Measurements from ENCODE around the gene ENTHD1. TPM values are rescaled to one million over a fixed set of nuclear protein-coding genes. Genes with fewer than 3 reads are reported as not detected.

ENTHD1 gene
- total and polyA plus RNA-seq, 2 experiments from 2014 or later: not detected

DNA sequence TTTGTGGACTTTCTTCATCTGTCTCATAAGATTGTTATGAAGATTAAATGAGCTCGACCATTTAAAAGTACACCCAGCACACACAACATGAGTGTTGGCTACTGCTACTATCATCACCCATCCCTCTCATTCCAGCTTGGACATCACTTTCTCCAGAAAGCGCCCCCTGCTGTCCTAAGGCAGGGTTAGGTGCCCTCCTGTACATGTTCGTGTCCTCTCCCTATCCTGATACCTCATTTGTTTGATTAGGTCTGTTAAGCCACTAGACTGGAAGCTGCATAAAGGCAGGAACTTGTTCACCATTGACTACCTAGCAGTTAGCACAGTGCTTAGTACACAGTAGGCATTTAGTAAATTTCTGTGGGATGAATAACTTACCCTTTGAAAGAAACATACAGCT, 85.5 kb downstream of the ENTHD1 start:
- TF ChIP-seq, protein P1, sequence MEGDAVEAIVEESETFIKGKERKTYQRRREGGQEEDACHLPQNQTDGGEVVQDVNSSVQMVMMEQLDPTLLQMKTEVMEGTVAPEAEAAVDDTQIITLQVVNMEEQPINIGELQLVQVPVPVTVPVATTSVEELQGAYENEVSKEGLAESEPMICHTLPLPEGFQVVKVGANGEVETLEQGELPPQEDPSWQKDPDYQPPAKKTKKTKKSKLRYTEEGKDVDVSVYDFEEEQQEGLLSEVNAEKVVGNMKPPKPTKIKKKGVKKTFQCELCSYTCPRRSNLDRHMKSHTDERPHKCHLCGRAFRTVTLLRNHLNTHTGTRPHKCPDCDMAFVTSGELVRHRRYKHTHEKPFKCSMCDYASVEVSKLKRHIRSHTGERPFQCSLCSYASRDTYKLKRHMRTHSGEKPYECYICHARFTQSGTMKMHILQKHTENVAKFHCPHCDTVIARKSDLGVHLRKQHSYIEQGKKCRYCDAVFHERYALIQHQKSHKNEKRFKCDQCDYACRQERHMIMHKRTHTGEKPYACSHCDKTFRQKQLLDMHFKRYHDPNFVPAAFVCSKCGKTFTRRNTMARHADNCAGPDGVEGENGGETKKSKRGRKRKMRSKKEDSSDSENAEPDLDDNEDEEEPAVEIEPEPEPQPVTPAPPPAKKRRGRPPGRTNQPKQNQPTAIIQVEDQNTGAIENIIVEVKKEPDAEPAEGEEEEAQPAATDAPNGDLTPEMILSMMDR (IDR thresholded peaks at IDR 0.05; ENCODE audit: low read depth, low read length): peak; percentile 53
- Histone ChIP-seq H3K27ac (no peak overlapping the region), H3K9me3 (ENCODE audit: low read depth) (no peaks in the 10 kb centered on the region), H3K27me3 (peaks cover 47% of the 10 kb centered on the region), H3K36me3 (no peaks in the 10 kb centered on the region), H3K4me3 (no peak overlapping the region), H3K4me1 (ENCODE audit: low read depth) (no peaks in the 10 kb centered on the region)
- peak in 1 of 2 donors; percentile 44 for DNase-seq (ENCODE audit: low read depth in 1 of 2, low spot score in 1 of 2)

DNA sequence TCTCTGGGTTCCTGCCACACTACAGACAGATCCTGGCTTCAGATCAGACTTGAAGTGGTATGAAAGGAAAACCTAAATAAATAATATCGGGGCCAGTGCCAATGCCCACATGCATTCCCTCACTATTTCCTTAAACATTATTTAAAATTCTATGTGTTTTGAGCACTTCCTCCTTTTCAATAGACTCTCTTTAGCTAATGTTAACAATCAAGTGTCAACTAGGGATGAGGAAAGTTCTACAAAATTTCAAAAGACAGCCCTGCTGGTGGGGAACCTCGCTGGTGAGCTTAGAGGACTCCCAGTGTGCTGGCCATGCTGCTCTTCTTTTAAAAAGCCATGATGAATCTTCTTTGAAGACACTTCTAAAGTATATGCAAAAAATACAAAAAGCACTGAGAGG, 87.5 kb downstream of the ENTHD1 start:
- no peaks in the 10 kb centered on the region for H3K36me3 ChIP-seq
- H3K4me1 ChIP-seq (ENCODE audit: low read depth): peaks cover 3% of the 10 kb centered on the region
- H3K27ac ChIP-seq: no peak overlapping the region
- H3K27me3 ChIP-seq: peaks cover 30% of the 10 kb centered on the region
- no peak overlapping the region for H3K4me3 ChIP-seq
- DNase-seq (ENCODE audit: low read depth in 1 of 2, low spot score in 1 of 2): no peak
- TF ChIP-seq, protein P1 (IDR thresholded peaks at IDR 0.05; ENCODE audit: low read depth, low read length): no peak
- H3K9me3 ChIP-seq (ENCODE audit: low read depth): no peaks in the 10 kb centered on the region

DNA sequence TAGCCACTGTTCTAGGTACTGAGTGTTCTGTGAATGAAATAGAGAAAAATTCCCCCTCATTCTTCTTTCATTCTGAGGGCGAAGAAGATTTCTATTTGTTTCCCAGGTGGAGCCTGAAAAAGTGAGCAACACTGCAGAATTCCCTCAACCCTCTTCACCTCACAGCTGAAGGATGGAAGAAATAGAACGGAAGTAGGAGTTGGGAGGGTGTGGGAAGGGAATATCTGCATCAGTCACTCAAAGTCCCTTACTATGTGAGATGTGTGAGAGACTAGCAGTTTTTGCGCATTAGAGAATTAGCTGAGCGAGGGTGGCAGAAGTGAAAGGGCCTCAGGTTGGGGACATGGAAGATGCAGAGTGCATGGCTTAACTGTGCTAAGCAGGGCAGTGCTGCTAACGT, 88.4 kb downstream of the ENTHD1 start:
- Histone ChIP-seq H3K9me3 (ENCODE audit: low read depth) (no peaks in the 10 kb centered on the region), H3K27ac (no peak overlapping the region), H3K36me3 (no peaks in the 10 kb centered on the region), H3K4me1 (ENCODE audit: low read depth) (peaks cover 13% of the 10 kb centered on the region), H3K4me3 (no peak overlapping the region), H3K27me3 (peaks cover 21% of the 10 kb centered on the region)
- no peak for DNase-seq (ENCODE audit: low read depth in 1 of 2, low spot score in 1 of 2)
- TF ChIP-seq, protein P1 (IDR thresholded peaks at IDR 0.05; ENCODE audit: low read depth, low read length): no peak

DNA sequence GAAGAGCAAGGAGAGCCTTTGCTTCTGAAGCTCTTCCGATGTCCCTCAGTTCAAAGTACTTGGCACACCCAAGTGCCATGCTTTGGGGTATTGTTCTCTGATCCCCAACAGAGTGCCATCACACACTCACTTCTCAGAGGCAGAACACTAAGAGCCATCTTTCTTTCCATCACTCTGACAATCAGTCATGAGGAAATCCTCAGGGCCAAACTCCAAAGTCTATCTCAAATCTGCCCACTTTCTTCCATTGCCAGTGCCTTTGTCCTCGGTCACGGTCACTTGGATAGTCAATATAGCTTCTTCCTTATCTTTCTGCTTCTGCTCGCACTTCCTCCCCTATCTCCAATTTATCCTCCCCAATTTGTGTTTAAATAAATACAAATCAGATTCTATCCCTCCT, 90.9 kb downstream of the ENTHD1 start:
- no peaks in the 10 kb centered on the region for H3K36me3 ChIP-seq
- H3K4me3 ChIP-seq: no peak overlapping the region
- H3K27ac ChIP-seq: no peak overlapping the region
- TF ChIP-seq, protein P1 (IDR thresholded peaks at IDR 0.05; ENCODE audit: low read depth, low read length): no peak
- no peaks in the 10 kb centered on the region for H3K9me3 ChIP-seq (ENCODE audit: low read depth)
- no peak for DNase-seq (ENCODE audit: low read depth in 1 of 2, low spot score in 1 of 2)
- peaks cover 13% of the 10 kb centered on the region for H3K27me3 ChIP-seq
- peaks cover 13% of the 10 kb centered on the region for H3K4me1 ChIP-seq (ENCODE audit: low read depth)

DNA sequence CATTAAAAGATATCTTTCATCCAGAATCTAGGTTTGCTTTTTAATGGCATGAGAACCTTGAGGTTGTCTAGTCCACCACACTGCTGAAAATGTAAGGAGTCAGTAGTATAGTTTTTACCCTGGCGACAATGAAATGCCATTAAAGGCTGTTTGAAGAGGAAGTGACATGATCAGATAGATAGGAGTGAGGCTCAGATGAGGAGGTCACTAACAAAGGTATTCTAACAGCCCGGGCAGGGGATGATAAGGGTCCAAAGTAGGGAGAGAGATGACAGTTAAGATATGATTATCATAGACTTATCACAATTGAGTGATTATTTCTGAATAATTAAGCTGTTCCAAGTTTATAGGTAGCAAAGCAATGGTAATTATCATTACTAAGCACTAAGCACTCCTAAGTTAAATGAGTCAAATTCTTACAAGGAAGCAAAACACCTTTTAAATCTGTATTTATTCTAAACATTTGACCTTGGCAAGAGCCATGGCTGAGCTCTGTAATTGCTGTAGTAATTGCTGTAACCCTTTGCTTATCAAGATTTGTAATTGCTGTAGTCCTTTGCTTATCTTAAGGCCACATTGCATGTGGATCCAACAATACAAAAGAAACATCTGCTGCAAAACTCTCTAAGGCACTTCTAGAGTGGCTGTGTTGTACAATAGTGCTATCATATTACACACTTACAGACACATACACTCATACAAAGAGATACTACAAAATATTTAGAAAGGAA, 92.6 kb downstream of the ENTHD1 start:
- no peak for DNase-seq (ENCODE audit: low read depth in 1 of 2, low spot score in 1 of 2)
- H3K36me3 ChIP-seq: no peaks in the 10 kb centered on the region
- peaks cover 13% of the 10 kb centered on the region for H3K27me3 ChIP-seq
- H3K4me1 ChIP-seq (ENCODE audit: low read depth): peaks cover 13% of the 10 kb centered on the region
- no peak overlapping the region for H3K4me3 ChIP-seq
- no peaks in the 10 kb centered on the region for H3K9me3 ChIP-seq (ENCODE audit: low read depth)
- H3K27ac ChIP-seq: no peak overlapping the region
- TF ChIP-seq, protein P1 (IDR thresholded peaks at IDR 0.05; ENCODE audit: low read depth, low read length): no peak

Measured in cardiac muscle cell (in vitro differentiated cells and primary cell).